Liver (tissue), 9 donors: Measurements from ENCODE around the gene SASH1. TPM values are rescaled to one million over a fixed set of nuclear protein-coding genes. Genes with fewer than 3 reads are reported as not detected.

Experiments used
- DNase-seq: peaks from one replicate; pipeline ENCODE4 v3.0.0-alpha.2; 2017; ENCODE audit warnings: low spot score
- H3K27ac ChIP-seq, 2 donors: one replicate each; pipeline ENCODE4 v1.7.0; 2013; ENCODE audit warnings: inconsistent platforms in 2 of 2, low read length in 2 of 2, control low read depth in 1 of 2, low read depth in 1 of 2, mild to moderate bottlenecking in 1 of 2
- H3K27me3 ChIP-seq, 4 donors: one replicate each; pipeline versions ENCODE4 v1.6.1 to v1.7.0; 2013; ENCODE audit warnings: low read length in 3 of 4, inconsistent platforms in 1 of 4, mild to moderate bottlenecking in 1 of 4, moderate library complexity in 1 of 4; ENCODE audit not compliant: control insufficient read depth in 4 of 4, insufficient read depth in 4 of 4
- H3K36me3 ChIP-seq, 4 donors: one replicate each; pipeline versions ENCODE4 v1.6.1 to v1.7.0; 2013; ENCODE audit warnings: low read length in 3 of 4, mild to moderate bottlenecking in 3 of 4, low read depth in 1 of 4, moderate library complexity in 1 of 4; ENCODE audit not compliant: control insufficient read depth in 4 of 4, insufficient read depth in 3 of 4
- H3K4me1 ChIP-seq, 4 donors: one replicate each; pipeline versions ENCODE4 v1.6.1 to v1.7.0; 2013; ENCODE audit warnings: low read length in 3 of 4, mild to moderate bottlenecking in 3 of 4, moderate library complexity in 1 of 4; ENCODE audit not compliant: control insufficient read depth in 4 of 4, insufficient read depth in 4 of 4
- H3K4me3 ChIP-seq, 3 donors: one replicate each; pipeline versions ENCODE4 v1.6.1 to v1.7.0; 2013; ENCODE audit warnings: low read length in 3 of 3, control low read depth in 1 of 3, low read depth in 1 of 3, mild to moderate bottlenecking in 1 of 3
- H3K9ac ChIP-seq, 2 donors: one replicate each; pipeline ENCODE4 v1.7.0; 2013; ENCODE audit warnings: low read length in 2 of 2, mild to moderate bottlenecking in 2 of 2, moderate library complexity in 2 of 2, control low read depth in 1 of 2, low read depth in 1 of 2
- H3K9me3 ChIP-seq, 4 donors: one replicate each; pipeline versions ENCODE4 v1.6.1 to v1.7.0; 2013; ENCODE audit warnings: low read length in 3 of 4; ENCODE audit not compliant: control insufficient read depth in 4 of 4
- EGR1 ChIP-seq, 2 donors: IDR thresholded peaks; 2 replicates each; pipeline ENCODE4 v1.6.1; 2016 to 2018; ENCODE audit warnings: antibody characterized with exemption in 2 of 2, low read depth in 2 of 2
- FOXA1 ChIP-seq: IDR thresholded peaks from 2 replicates; pipeline ENCODE4 v1.6.1; 2016; ENCODE audit warnings: antibody characterized with exemption
- FOXA2 ChIP-seq: IDR thresholded peaks from 2 replicates; pipeline ENCODE4 v1.6.1; 2016; ENCODE audit warnings: antibody characterized with exemption
- GABPA ChIP-seq, 2 donors: IDR thresholded peaks in 1 of 2; conservative IDR thresholded peaks in 1 of 2; 2 replicates each; pipeline ENCODE4 v1.6.1; 2016; ENCODE audit warnings: antibody characterized with exemption in 2 of 2, mild to moderate bottlenecking in 1 of 2, moderate library complexity in 1 of 2
- HNF4A ChIP-seq, 2 donors: conservative IDR thresholded peaks; 2 replicates each; pipeline ENCODE4 v1.6.1; 2016; ENCODE audit warnings: antibody characterized with exemption in 2 of 2, mild to moderate bottlenecking in 2 of 2
- HNF4G ChIP-seq: IDR thresholded peaks from 2 replicates; pipeline ENCODE4 v1.6.1; 2016; ENCODE audit warnings: antibody characterized with exemption
- JUND ChIP-seq, 2 donors: IDR thresholded peaks; 2 replicates each; pipeline ENCODE4 v1.6.1; 2016; ENCODE audit warnings: antibody characterized with exemption in 2 of 2
- NR2F2 ChIP-seq: IDR thresholded peaks from 2 replicates; pipeline ENCODE4 v1.6.1; 2016; ENCODE audit warnings: antibody characterized with exemption
- RAD21 ChIP-seq, 2 donors: IDR thresholded peaks; 2 replicates each; pipeline ENCODE4 v1.6.1; 2016; ENCODE audit warnings: antibody characterized with exemption in 2 of 2, mild to moderate bottlenecking in 2 of 2
- RXRA ChIP-seq, 2 donors: IDR thresholded peaks; 2 replicates each; pipeline ENCODE4 v1.6.1; 2017 to 2018; ENCODE audit warnings: antibody characterized with exemption in 2 of 2, mild to moderate bottlenecking in 1 of 2
- SP1 ChIP-seq: IDR thresholded peaks from 2 replicates; pipeline ENCODE4 v1.6.1; 2018; ENCODE audit warnings: antibody characterized with exemption, mild to moderate bottlenecking
- TAF1 ChIP-seq: conservative IDR thresholded peaks from 2 replicates; pipeline ENCODE4 v1.6.1; 2016; ENCODE audit warnings: antibody characterized with exemption, mild to moderate bottlenecking
- YY1 ChIP-seq: IDR thresholded peaks from 2 replicates; pipeline ENCODE4 v1.6.1; 2016; ENCODE audit warnings: antibody characterized with exemption, mild to moderate bottlenecking
- WGBS: extraction: QIAGEN DNeasy Blood & Tissue Kit; methylation state at CpG from one replicate; pipeline ENCODE4 v1.1.7; 2013; 5-methylcytosine and 5-hydroxymethylcytosine counted together
- polyA plus RNA-seq, 2 donors: library from polyadenylated mRNA; stranded (reverse) in 1 of 2; unstranded in 1 of 2; fragments of 200-250 nt in 1 of 2; fragments of >200 nt in 1 of 2; fragmentation: Nextera tagmentation in 1 of 2; extraction: Ambion mirVana in 1 of 2; gene quantifications; one replicate each; pipeline versions ENCODE4 v1.2.1 to v1.2.3, GENCODE V29; 2013 to 2015
- total RNA-seq, 2 donors: library from RNA; depleted of rRNA; stranded (reverse); fragments of >200 nt; gene quantifications; one replicate each; pipeline ENCODE4 v1.2.3, GENCODE V29; 2014
- TF ChIP-seq, protein P1 (sequence below): IDR thresholded peaks from 2 replicates; pipeline ENCODE4 v1.6.1; 2016; ENCODE audit warnings: antibody characterized with exemption
- TF ChIP-seq, protein P2 (sequence below): fragments of 150-350 bp; IDR thresholded peaks from 2 replicates; pipeline ENCODE4 v1.5.1; 2017; ENCODE audit warnings: improper control_type of control experiment, low read depth, low read length; ENCODE audit not compliant: missing input control
- TF ChIP-seq, protein P3 (sequence below): IDR thresholded peaks from 2 replicates; pipeline ENCODE4 v1.6.1; 2016; ENCODE audit warnings: antibody characterized with exemption
- TF ChIP-seq, protein P4 (sequence below): IDR thresholded peaks from 2 replicates; pipeline ENCODE4 v1.6.1; 2016; ENCODE audit warnings: antibody characterized with exemption
- TF ChIP-seq, protein P5 (sequence below): IDR thresholded peaks from 2 replicates; pipeline ENCODE4 v1.6.1; 2016; ENCODE audit warnings: antibody characterized with exemption, mild to moderate bottlenecking
- donor health status: healthy.
- donor health status: healthy.
- donor health status: healthy.
- donor health status: healthy.
- donor health status: healthy.

The SASH1 gene
- total and polyA plus RNA-seq, 4 donors = 3.5 to 16.4 (median 7.6) TPM

DNA sequence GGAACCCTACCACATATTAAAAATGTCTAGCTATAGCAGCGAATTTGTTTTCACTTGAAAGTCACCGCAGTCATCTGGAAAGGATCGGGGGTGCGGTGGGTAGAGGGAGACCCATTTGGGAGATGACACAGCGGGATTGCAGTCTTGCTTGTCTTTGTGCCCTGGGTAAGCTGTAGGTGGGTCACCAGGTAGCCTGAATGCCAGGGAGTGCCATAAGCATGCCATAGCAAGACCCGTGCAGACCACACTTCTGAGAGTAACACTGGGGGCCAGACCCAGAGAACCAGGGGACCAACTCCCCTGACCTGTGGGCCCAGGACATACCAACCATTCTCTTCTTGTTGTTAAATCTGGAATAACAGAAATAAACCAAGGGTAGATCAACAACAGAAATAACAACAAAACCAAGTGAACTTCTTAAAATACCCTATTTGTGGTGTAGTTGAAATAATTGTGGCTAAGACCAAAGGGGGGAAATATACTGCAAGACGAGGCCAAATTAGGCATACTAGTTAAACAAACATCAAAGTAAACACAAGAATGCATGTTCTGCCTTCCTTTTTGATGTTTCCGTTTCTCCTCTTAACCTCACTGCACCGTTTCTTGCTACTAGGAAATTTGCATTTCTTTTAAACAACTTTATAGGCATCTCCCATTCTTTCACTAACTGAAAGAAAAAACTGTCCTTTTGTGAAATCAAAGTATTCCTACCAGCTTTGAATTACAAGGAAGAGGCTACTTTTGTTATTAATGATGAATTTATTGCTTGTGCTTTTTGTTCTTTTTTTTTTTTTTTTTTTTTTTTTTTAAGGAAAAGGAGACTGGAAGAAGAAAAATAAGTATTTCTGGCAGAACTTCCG is 128.2 kb downstream of the SASH1 start:
- no peak overlapping the region for H3K4me3 ChIP-seq
- no peak overlapping the region for H3K9ac ChIP-seq
- 91% methylated on average over 10 of the region's 10 CpGs for WGBS
- H3K27ac ChIP-seq = no peak overlapping the region
- TF ChIP-seq FOXA2 = no peak
- no peak for TF ChIP-seq RAD21 (IDR thresholded peaks at IDR 0.05)
- no peak for TF ChIP-seq RXRA (IDR thresholded peaks at IDR 0.05)
- no peak for TF ChIP-seq YY1
- no peak for TF ChIP-seq HNF4G
- TF ChIP-seq, protein P1, sequence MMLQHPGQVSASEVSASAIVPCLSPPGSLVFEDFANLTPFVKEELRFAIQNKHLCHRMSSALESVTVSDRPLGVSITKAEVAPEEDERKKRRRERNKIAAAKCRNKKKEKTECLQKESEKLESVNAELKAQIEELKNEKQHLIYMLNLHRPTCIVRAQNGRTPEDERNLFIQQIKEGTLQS = no peak
- TF ChIP-seq TAF1 = no peak
- TF ChIP-seq SP1 = no peak
- no peak for TF ChIP-seq EGR1 (IDR thresholded peaks at IDR 0.05; ENCODE audit: low read depth in 2 of 2)
- TF ChIP-seq, protein P2, sequence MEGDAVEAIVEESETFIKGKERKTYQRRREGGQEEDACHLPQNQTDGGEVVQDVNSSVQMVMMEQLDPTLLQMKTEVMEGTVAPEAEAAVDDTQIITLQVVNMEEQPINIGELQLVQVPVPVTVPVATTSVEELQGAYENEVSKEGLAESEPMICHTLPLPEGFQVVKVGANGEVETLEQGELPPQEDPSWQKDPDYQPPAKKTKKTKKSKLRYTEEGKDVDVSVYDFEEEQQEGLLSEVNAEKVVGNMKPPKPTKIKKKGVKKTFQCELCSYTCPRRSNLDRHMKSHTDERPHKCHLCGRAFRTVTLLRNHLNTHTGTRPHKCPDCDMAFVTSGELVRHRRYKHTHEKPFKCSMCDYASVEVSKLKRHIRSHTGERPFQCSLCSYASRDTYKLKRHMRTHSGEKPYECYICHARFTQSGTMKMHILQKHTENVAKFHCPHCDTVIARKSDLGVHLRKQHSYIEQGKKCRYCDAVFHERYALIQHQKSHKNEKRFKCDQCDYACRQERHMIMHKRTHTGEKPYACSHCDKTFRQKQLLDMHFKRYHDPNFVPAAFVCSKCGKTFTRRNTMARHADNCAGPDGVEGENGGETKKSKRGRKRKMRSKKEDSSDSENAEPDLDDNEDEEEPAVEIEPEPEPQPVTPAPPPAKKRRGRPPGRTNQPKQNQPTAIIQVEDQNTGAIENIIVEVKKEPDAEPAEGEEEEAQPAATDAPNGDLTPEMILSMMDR = no peak
- TF ChIP-seq, protein P3, sequence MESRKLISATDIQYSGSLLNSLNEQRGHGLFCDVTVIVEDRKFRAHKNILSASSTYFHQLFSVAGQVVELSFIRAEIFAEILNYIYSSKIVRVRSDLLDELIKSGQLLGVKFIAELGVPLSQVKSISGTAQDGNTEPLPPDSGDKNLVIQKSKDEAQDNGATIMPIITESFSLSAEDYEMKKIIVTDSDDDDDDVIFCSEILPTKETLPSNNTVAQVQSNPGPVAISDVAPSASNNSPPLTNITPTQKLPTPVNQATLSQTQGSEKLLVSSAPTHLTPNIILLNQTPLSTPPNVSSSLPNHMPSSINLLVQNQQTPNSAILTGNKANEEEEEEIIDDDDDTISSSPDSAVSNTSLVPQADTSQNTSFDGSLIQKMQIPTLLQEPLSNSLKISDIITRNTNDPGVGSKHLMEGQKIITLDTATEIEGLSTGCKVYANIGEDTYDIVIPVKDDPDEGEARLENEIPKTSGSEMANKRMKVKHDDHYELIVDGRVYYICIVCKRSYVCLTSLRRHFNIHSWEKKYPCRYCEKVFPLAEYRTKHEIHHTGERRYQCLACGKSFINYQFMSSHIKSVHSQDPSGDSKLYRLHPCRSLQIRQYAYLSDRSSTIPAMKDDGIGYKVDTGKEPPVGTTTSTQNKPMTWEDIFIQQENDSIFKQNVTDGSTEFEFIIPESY = no peak
- TF ChIP-seq, protein P4, sequence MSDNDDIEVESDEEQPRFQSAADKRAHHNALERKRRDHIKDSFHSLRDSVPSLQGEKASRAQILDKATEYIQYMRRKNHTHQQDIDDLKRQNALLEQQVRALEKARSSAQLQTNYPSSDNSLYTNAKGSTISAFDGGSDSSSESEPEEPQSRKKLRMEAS = no peak
- no peak for TF ChIP-seq JUND (IDR thresholded peaks at IDR 0.05)
- TF ChIP-seq FOXA1 = no peak
- TF ChIP-seq GABPA (IDR thresholded peaks at IDR 0.05 in 1 of 2, conservative IDR thresholded peaks at IDR 0.05 in 1 of 2) = no peak
- TF ChIP-seq HNF4A (conservative IDR thresholded peaks at IDR 0.05) = no peak
- TF ChIP-seq, protein P5, sequence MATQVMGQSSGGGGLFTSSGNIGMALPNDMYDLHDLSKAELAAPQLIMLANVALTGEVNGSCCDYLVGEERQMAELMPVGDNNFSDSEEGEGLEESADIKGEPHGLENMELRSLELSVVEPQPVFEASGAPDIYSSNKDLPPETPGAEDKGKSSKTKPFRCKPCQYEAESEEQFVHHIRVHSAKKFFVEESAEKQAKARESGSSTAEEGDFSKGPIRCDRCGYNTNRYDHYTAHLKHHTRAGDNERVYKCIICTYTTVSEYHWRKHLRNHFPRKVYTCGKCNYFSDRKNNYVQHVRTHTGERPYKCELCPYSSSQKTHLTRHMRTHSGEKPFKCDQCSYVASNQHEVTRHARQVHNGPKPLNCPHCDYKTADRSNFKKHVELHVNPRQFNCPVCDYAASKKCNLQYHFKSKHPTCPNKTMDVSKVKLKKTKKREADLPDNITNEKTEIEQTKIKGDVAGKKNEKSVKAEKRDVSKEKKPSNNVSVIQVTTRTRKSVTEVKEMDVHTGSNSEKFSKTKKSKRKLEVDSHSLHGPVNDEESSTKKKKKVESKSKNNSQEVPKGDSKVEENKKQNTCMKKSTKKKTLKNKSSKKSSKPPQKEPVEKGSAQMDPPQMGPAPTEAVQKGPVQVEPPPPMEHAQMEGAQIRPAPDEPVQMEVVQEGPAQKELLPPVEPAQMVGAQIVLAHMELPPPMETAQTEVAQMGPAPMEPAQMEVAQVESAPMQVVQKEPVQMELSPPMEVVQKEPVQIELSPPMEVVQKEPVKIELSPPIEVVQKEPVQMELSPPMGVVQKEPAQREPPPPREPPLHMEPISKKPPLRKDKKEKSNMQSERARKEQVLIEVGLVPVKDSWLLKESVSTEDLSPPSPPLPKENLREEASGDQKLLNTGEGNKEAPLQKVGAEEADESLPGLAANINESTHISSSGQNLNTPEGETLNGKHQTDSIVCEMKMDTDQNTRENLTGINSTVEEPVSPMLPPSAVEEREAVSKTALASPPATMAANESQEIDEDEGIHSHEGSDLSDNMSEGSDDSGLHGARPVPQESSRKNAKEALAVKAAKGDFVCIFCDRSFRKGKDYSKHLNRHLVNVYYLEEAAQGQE = no peak
- TF ChIP-seq NR2F2 = no peak
- no peaks in the 10 kb centered on the region for H3K27me3 ChIP-seq
- H3K4me1 ChIP-seq = no peaks in the 10 kb centered on the region
- H3K9me3 ChIP-seq = no peaks in the 10 kb centered on the region
- DNase-seq = no peak
- H3K36me3 ChIP-seq = peaks cover 1 to 12% (median 3%) of the 10 kb centered on the region in 4 donors
